HepG2 (cell line): ENCODE measurements around the gene GPR156. TPM values are rescaled to one million over a fixed set of nuclear protein-coding genes. Genes with fewer than 3 reads are reported as not detected.
"Not testable (repeated sequence)": the region's sequence is repeated elsewhere in the genome, so short reads cannot be mapped to it uniquely, and the experiment has no call there.

Experiments used
- ATAC-seq: fragments of 200-7000 bp; cut with Tn5 transposase; 3 replicates; pipeline ENCODE4 v1.9.1; 2020; ENCODE audit warnings: mild to moderate bottlenecking, moderate library complexity
- BruUV-seq: library from RNA; stranded (reverse); fragments of 400-500 nt; replicated peaks from 2 replicates; lab custom pipeline; 2021; lab: Mats Ljungman, UMichigan
- CTCF ChIA-PET: fragments of 300-600 bp; formaldehyde crosslinking; extraction: SDS; loops from one replicate; lab custom pipeline; 2021; ENCODE audit warnings: low total read pairs, inconsistent platforms, low intra/inter-chr PET ratio; lab: Yijun Ruan, JAX
- POLR2A ChIA-PET: fragments of 350-600 bp; sonication (Branson Sonifier 250); formaldehyde crosslinking; loops from one replicate; lab custom pipeline; 2020; ENCODE audit warnings: antibody characterized with exemption, inconsistent platforms; lab: Yijun Ruan, JAX
- DNase-seq: peaks from one replicate; pipeline ENCODE4 v3.0.0-alpha.2; 2015; ENCODE audit warnings: low spot score
- FAIRE-seq: peaks from 3 replicates; lab custom pipeline; 2011; peaks lifted over from hg19 to GRCh38; lab: Jason Lieb, UNC
- H2AFZ ChIP-seq: one replicate; pipeline ENCODE4 v1.6.1; 2011; ENCODE audit warnings: low read length, inconsistent platforms
- H3K27ac ChIP-seq: fragments of 300-600 bp; 3 replicates; pipeline ENCODE4 v1.8.0; 2011; ENCODE audit warnings: mixed run types, mild to moderate bottlenecking, mixed read lengths, low read length, inconsistent platforms; ENCODE audit not compliant: insufficient read depth; ENCODE audit errors: extremely low read length
- H3K27me3 ChIP-seq, 2 experiments: fragments of 200-600 bp in 1 of 2; 2 replicates in 1 of 2; 3 replicates in 1 of 2; pipeline versions ENCODE4 v1.6.0 to v1.8.0; 2011; ENCODE audit warnings: low read length in 2 of 2, mild to moderate bottlenecking in 2 of 2, moderate library complexity in 2 of 2, inconsistent platforms in 1 of 2; ENCODE audit not compliant: insufficient read depth in 2 of 2, control insufficient read depth in 1 of 2
- H3K36me3 ChIP-seq, 2 experiments: fragments of 200-600 bp in 1 of 2; replicated peaks in 1 of 2; 2 replicates in 1 of 2; 3 replicates in 1 of 2; pipeline versions ENCODE4 v1.5.1 to v1.8.0; 2011; ENCODE audit warnings: low read length in 2 of 2, inconsistent platforms in 1 of 2; ENCODE audit not compliant: insufficient read depth in 2 of 2, control insufficient read depth in 1 of 2
- H3K4me1 ChIP-seq: 2 replicates; pipeline ENCODE4 v1.5.1; 2012; ENCODE audit warnings: low read length, inconsistent platforms; ENCODE audit not compliant: insufficient read depth
- H3K4me2 ChIP-seq: 2 replicates; pipeline ENCODE4 v1.6.0; 2011; ENCODE audit warnings: low read depth, low read length, inconsistent platforms
- H3K4me3 ChIP-seq, 3 experiments: fragments of 200-600 bp in 1 of 3; sonication (generic), shearing (Covaris generic) in 1 of 3; replicated peaks in 1 of 3; 2 replicates each; pipeline ENCODE4 v1.5.1; 2011 to 2016; ENCODE audit warnings: low read length in 3 of 3, inconsistent platforms in 2 of 3, low read depth in 2 of 3, mild to moderate bottlenecking in 2 of 3, control low read depth in 1 of 3, mixed read lengths in 1 of 3; ENCODE audit not compliant: insufficient read depth in 1 of 3
- H3K79me2 ChIP-seq: one replicate; pipeline ENCODE4 v1.6.1; 2011; ENCODE audit warnings: low read length, inconsistent platforms; ENCODE audit not compliant: insufficient read depth
- H3K9ac ChIP-seq: 2 replicates; pipeline ENCODE4 v1.6.0; 2011; ENCODE audit warnings: mild to moderate bottlenecking, low read depth, low read length, inconsistent platforms; ENCODE audit not compliant: insufficient read depth
- H3K9me3 ChIP-seq: 2 replicates; pipeline ENCODE4 v1.5.1; 2012; ENCODE audit warnings: mild to moderate bottlenecking, low read length
- H4K20me1 ChIP-seq: 2 replicates; pipeline ENCODE4 v1.6.0; 2011; ENCODE audit warnings: inconsistent platforms, mild to moderate bottlenecking, low read length, moderate library complexity; ENCODE audit not compliant: insufficient read depth
- BCLAF1 ChIP-seq: fragments of 450-650 bp; IDR thresholded peaks from 2 replicates; pipeline ENCODE4 v1.6.1; 2017; ENCODE audit warnings: mild to moderate bottlenecking
- MIER3 ChIP-seq: IDR thresholded peaks from 2 replicates; pipeline ENCODE4 v1.6.1; 2016; ENCODE audit warnings: missing compliant biosample characterization, borderline replicate concordance
- ZC3H4 ChIP-seq: sonication (generic); formaldehyde crosslinking; IDR thresholded peaks from 2 replicates; pipeline ENCODE4 v1.4.0; 2020; ENCODE audit warnings: missing genetic modification reagents, borderline replicate concordance
- ZKSCAN8 ChIP-seq: IDR thresholded peaks from 2 replicates; pipeline ENCODE4 v1.6.1; 2016; ENCODE audit warnings: borderline replicate concordance, missing genetic modification reagents, missing compliant biosample characterization
- ZNF12 ChIP-seq: sonication (generic); formaldehyde crosslinking; IDR thresholded peaks from 2 replicates; pipeline ENCODE4 v1.5.0; 2020; ENCODE audit warnings: missing genetic modification reagents
- ZNF280D ChIP-seq: sonication (generic); formaldehyde crosslinking; IDR thresholded peaks from 2 replicates; pipeline ENCODE4 v1.5.1; 2020; ENCODE audit warnings: mild to moderate bottlenecking, missing genetic modification reagents
- ZNF367 ChIP-seq: sonication (generic); formaldehyde crosslinking; IDR thresholded peaks from 2 replicates; pipeline ENCODE4 v1.4.0; 2020; ENCODE audit warnings: missing genetic modification reagents, borderline replicate concordance
- ZNF644 ChIP-seq: IDR thresholded peaks from 2 replicates; pipeline ENCODE4 v1.6.1; 2016; ENCODE audit warnings: low read depth
- WGBS: methylation state at CpG from one replicate; pipeline ENCODE4 v1.1.6; 2017; ENCODE audit warnings: low lambda C conversion rate; 5-methylcytosine and 5-hydroxymethylcytosine counted together
- in situ Hi-C: cut with HindIII; loops from 2 replicates; pipeline ENCODE4 v1.10.0; 2017; ENCODE audit warnings: low pct_unique_long_range_greater_than_20kb; ENCODE audit not compliant: extremely low pct_ligation_motif_present
- intact Hi-C: fragments of 100-400 bp; cut with micrococcal nuclease; formaldehyde crosslinking; loops from one replicate; pipeline ENCODE4 v1.10.0; 2022; ENCODE audit not compliant: unreplicated experiment
- polyA plus RNA-seq, 8 experiments: library from polyadenylated mRNA; depleted of rRNA in 3 of 8; stranded (reverse) in 7 of 8; unstranded in 1 of 8; fragments of >200 nt; fragmentation: Illumina TruSeq in 4 of 8; extraction: Trizol in 4 of 8; gene quantifications; 2 replicates each; pipeline versions ENCODE4 v1.2.1 to v1.2.3, GENCODE V29; 2011 to 2016; ENCODE audit warnings: low read depth in 4 of 8, missing spikeins in 1 of 8, mixed read lengths in 1 of 8; ENCODE audit not compliant: insufficient read depth in 1 of 8
- total RNA-seq, 5 experiments: library from RNA; depleted of rRNA; stranded (reverse); fragments of >200 nt; fragmentation: Illumina TruSeq; extraction: Trizol; gene quantifications; 2 replicates each; pipeline ENCODE4 v1.2.3, GENCODE V29; 2016; ENCODE audit warnings: low read depth in 1 of 5

GPR156 gene
- total and polyA plus RNA-seq, 2 of the 13 experiments (the other 11 are each of a cell fraction or from before 2014, with no cell fraction given) = not detected

- H3K9ac ChIP-seq = no peak overlapping the region
- no peaks in the 10 kb centered on the region for H4K20me1 ChIP-seq
- ChIA-PET POLR2A (no interaction called here), CTCF (no interaction called here)
- FAIRE-seq (no peak), ATAC-seq (no peak), DNase-seq (no peak)
- H3K27me3 ChIP-seq = no peaks in the 10 kb centered on the region; a peak in 1 of 5 replicates
- no peak overlapping the region for H3K27ac ChIP-seq
- H3K4me2 ChIP-seq = no peak overlapping the region
- no TSS peak for BruUV-seq
- in situ Hi-C loops (no loop called here), intact Hi-C loops (no loop called here)
- H3K36me3 ChIP-seq = no peaks in the 10 kb centered on the region
- no peak overlapping the region for H2AFZ ChIP-seq
- H3K4me1 ChIP-seq = no peaks in the 10 kb centered on the region
- TF ChIP-seq BCLAF1 (no peak), ZNF280D (CRISPR knock-in tag) (no peak), ZKSCAN8 (no peak), ZC3H4 (CRISPR knock-in tag) (no peak), ZNF12 (no peak), ZNF367 (no peak), MIER3 (CRISPR knock-in tag) (no peak), ZNF644 (no peak)
- H3K79me2 ChIP-seq = no peaks in the 10 kb centered on the region
- H3K4me3 ChIP-seq = no peak overlapping the region
- H3K9me3 ChIP-seq = no peaks in the 10 kb centered on the region
Measured at GRCh38 chr3:120218981-120219380, 66.0 kb downstream of the GPR156 start.

GRCh38 chr3:120216633-120217032 lies 68.4 kb downstream of the GPR156 start:
- H3K27me3 ChIP-seq, H3K4me3 ChIP-seq, CTCF ChIA-PET, H2AFZ ChIP-seq, FAIRE-seq, H3K36me3 ChIP-seq, BruUV-seq, H3K27ac ChIP-seq, H3K9me3 ChIP-seq, DNase-seq, H4K20me1 ChIP-seq, H3K4me2 ChIP-seq, ATAC-seq, intact Hi-C loops, in situ Hi-C loops, POLR2A ChIA-PET, H3K9ac ChIP-seq, H3K4me1 ChIP-seq, H3K79me2 ChIP-seq: not testable (repeated sequence)
- WGBS = 57% methylated on average over 1 of the region's 1 CpG
